ENCODE data around the gene S100A12.
"Not testable (repeated sequence)": the region's sequence is repeated elsewhere in the genome, so short reads cannot be mapped to it uniquely, and the experiment has no call there.

S100A12 gene

DNA sequence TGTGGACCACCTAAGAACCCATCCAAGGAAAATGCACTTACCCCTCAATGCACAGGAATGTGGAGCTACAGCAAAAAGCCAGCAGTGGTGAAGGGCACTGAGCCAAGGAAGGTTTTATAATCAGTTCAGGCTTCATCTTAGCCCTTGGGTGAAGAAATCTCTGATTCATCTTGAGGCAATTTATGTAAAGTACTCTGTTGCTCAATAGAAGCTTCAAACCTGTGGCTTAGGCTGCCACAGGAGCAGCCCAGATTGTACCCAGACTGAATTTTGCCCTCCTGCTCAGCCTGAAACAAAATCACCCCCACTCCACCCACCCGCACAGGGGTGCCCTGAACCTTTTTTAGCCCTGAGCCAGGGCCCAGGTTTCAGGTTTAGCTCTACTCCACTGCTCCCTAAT, at the start of gene S100A12:
S100A12 (minus strand) TSS at position 111 of the 400 bp plus-strand sequence. CDS start 1,029 bp downstream, outside the sequence.
- TF ChIP-seq, protein P1, sequence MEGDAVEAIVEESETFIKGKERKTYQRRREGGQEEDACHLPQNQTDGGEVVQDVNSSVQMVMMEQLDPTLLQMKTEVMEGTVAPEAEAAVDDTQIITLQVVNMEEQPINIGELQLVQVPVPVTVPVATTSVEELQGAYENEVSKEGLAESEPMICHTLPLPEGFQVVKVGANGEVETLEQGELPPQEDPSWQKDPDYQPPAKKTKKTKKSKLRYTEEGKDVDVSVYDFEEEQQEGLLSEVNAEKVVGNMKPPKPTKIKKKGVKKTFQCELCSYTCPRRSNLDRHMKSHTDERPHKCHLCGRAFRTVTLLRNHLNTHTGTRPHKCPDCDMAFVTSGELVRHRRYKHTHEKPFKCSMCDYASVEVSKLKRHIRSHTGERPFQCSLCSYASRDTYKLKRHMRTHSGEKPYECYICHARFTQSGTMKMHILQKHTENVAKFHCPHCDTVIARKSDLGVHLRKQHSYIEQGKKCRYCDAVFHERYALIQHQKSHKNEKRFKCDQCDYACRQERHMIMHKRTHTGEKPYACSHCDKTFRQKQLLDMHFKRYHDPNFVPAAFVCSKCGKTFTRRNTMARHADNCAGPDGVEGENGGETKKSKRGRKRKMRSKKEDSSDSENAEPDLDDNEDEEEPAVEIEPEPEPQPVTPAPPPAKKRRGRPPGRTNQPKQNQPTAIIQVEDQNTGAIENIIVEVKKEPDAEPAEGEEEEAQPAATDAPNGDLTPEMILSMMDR (conservative IDR thresholded peaks at IDR 0.05; ENCODE audit: control insufficient read depth, insufficient read depth, low read depth, low read length), result no peak
- DNase-seq (ENCODE audit: low read depth), result peak; percentile 89
- H3K4me3 ChIP-seq (ENCODE audit: control insufficient read depth, low read depth, low read length), result no peak within 1 kb of the TSS

DNA sequence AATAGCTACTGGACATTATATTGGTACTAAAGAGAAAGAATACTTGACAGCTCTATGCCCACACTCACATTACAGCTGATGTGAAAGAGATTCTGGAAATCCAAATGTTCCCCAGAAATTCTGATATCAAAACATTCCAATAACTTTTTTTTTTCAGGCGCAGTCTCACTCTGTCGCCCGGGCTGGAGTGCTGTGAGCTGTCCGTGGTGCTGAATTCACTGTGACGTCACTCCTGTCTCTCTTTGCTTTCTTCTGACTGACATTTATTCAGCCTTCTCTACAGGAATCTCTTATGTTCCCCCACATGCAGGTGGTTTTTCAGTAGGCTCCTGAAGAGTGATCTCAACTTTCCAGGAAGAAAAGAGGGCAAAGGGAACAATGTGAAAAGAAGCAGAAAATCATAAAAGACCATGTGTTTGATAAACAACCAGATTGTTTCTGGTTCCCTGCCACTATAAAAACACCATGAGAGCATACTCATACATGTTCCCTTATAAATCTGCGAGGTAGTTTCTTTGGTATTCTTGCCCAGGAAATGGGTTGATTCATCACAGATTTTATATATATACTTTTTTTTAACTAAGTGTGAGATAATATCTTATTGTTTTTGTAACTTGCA, 47.1 kb upstream of the S100A12 start:
- peak; percentile 61 for DNase-seq (ENCODE audit: low read depth)
- TF ChIP-seq, protein P1 (conservative IDR thresholded peaks at IDR 0.05; ENCODE audit: control insufficient read depth, insufficient read depth, low read depth, low read length), result no peak
- no peak overlapping the region for H3K4me3 ChIP-seq (ENCODE audit: control insufficient read depth, low read depth, low read length)

DNA sequence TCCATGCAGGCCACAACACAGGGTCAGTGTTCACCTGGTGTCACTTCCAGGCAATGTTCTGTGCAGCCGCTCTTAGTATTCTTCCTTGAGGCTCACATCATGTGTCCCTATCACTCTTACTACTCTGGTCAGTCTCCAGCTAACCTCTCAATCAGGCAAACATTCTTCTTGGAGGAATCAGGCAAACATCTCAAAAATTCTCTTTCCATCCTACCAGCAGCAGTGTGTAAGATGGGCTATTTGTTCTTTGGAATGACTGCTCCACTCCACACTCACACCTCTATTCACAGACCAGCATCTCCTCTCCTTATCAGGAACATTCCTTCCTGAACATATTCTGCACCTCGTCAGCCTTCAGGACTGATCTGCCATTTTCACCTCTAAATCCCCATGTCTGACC, 44.9 kb upstream of the S100A12 start:
- DNase-seq (ENCODE audit: low read depth), result no peak
- TF ChIP-seq, protein P1 (conservative IDR thresholded peaks at IDR 0.05; ENCODE audit: control insufficient read depth, insufficient read depth, low read depth, low read length), result no peak
- no peak overlapping the region for H3K4me3 ChIP-seq (ENCODE audit: control insufficient read depth, low read depth, low read length)

GRCh38 chr1:153419436-153419793, 44.0 kb upstream of the S100A12 start:
- DNase-seq (ENCODE audit: low read depth); H3K4me3 ChIP-seq (ENCODE audit: control insufficient read depth, low read depth, low read length): not testable (repeated sequence)

DNA sequence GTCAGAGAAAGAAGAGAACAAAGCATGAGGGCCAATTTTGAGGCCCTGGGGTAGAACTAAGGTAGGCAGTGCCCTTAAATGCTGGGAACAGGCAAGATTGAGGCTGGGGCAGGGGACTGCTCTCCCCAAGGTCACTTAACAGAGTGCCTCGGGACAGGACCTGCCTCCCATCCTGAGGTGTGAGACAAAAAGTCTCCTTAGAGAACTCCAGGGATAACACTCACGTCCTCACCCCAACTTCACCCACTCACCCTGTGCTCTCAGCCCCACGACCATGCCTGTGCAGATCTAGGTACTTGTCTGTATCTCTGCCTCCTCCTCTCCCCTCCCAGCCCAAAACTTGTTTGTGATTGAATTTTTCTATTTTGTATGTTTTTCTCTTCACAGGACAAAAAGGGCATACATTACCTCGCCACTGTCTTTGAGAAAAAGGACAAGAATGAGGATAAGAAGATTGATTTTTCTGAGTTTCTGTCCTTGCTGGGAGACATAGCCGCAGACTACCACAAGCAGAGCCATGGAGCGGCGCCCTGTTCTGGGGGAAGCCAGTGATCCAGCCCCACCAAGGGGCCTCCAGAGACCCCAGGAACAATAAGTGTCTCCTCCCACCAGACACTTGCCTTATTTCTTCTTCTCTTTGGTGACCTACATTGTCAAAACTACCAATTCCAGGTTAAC, 43.5 kb upstream of the S100A12 start:
- not testable (repeated sequence) for DNase-seq (ENCODE audit: low read depth); H3K4me3 ChIP-seq (ENCODE audit: control insufficient read depth, low read depth, low read length)

DNA sequence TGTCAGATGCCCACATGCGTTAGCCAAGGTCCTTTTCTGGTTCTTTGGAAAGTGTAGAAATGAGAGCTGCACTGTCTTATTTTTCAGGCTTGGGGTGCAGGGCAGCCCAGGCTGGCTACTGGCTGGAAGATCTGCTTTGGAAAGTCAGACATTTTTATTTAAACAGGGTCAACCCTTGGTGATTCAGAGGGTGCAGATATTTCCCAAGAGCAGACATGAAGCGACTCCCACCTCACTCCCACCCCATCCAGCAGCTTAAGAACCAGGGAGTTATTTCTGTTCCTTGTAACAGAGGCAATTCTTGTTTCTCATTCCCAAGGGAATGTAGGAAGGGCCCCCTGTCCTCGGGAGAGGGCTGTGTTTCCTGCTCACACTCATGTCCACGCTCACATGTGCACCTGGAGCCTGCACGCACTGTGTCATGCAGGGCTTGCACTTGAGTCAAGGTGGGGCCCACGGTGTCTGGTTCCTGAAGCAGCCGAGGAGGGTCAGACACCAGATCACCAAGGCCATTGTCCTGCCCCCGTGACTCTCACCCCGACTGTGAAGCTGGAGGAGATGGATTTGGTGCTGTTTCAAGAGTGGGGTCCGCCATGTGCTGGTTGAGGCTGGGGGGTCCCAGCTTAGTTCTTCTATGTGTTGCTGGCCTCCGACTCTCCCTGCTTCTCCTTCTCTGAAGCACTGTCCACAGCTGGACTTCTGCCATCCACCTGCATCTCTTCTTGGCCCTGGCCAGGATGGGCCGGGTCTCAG, 41.9 kb upstream of the S100A12 start:
- TF ChIP-seq, protein P1 (conservative IDR thresholded peaks at IDR 0.05; ENCODE audit: control insufficient read depth, insufficient read depth, low read depth, low read length), result no peak
- H3K4me3 ChIP-seq (ENCODE audit: control insufficient read depth, low read depth, low read length), result no peak overlapping the region
- no peak for DNase-seq (ENCODE audit: low read depth)

DNA sequence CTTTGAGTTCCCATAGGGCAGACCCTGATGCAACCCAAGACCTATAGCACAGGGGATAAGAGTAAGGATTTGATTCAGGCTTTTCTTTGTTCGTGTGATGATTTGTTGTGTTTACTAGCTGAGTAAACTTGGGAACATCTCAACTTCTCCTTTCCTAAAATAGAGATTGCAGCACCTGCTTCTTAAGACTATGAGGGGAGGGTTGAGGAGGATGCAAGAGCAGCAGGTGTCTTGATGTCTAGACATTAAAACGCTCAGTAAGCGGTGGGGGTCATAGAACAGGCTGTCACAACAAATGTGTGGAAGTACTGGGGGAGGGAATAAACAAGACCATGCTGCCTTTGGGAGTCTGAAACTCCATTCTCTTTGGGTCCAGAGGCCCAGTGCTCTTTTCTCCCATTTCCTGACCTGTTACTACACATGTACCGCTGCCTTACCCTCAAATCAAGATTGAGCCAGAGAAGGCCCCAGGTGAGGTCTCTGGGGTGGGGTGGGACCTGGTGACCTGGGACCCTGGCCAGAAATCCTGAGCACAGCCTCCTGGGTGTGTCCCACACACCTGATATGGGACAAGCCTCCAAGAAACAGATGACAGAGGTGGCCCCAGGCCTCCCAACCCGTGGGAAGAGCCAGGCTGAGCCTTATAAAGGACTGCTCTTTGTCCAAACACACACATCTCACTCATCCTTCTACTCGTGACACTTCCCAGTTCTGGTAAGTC, 40.6 kb upstream of the S100A12 start, which contains the start of gene S100A7A:
S100A7A (plus strand) TSS at position 671 of the 721 bp plus-strand sequence. CDS start 1,563 bp downstream, outside the sequence.
- TF ChIP-seq, protein P1 (conservative IDR thresholded peaks at IDR 0.05; ENCODE audit: control insufficient read depth, insufficient read depth, low read depth, low read length), result no peak
- H3K4me3 ChIP-seq (ENCODE audit: control insufficient read depth, low read depth, low read length), result no peak within 1 kb of the TSS
- DNase-seq (ENCODE audit: low read depth), result no peak

- H3K4me3 ChIP-seq (ENCODE audit: control insufficient read depth, low read depth, low read length); DNase-seq (ENCODE audit: low read depth): not testable (repeated sequence)
These were observed 38.5 kb upstream of the S100A12 start for GRCh38 chr1:153413961-153414360.

DNA sequence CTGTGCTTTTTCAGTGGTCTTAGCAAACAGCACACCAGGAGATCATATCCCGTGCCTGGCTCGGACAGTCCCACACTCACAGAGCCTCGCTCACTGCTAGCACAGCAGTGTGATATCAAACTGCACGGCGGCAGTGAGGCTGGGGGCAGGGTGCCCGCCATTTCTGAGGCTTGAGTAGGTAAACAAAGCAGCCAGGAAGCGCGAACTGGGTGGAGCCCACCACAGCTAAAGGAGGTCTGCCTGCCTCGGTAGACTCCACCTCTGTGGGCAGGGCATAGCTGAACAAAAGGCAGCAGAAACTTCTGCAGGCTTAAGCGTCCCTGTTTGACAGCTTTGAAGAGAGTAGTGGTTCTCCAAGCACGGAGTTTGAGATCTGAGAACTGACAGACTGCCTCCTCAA, 31.9 kb upstream of the S100A12 start:
- not testable (repeated sequence) for H3K4me3 ChIP-seq (ENCODE audit: control insufficient read depth, low read depth, low read length); DNase-seq (ENCODE audit: low read depth)

DNA sequence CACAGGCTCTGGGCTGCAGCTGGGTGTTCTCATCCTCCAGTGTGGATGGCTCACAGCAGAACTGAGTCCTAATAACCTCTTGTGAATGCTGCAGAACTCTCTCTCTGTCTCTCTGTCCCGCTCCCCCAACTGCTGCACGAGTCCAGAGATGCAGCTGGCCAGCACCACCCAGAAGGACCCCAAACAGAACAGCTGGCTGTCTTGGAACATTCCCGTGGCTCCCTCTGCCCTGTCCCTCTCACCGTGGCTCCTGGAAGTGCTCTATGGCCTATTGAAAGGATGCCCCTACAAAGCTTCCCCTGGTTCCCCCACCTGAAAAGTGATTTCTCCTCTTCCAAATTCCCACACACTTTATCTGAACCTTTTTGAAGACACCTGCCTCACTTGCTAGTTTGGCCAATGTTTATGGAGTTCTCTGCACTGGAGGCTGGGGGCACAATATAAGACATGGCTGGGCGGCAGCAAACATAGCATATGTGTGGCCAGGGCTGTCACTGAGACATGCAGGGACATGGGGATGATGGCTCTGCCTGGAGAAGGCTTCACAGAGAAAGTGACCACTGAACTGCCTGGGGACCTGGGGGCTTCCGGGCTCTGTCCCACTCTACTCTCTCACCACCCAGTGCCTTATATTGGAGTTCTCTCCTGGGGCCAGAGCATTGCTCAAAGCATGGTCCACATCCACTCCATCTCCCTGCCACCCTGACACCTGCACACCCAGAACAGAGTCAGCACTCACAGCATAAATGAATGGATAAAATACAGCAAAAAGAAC, 30.6 kb upstream of the S100A12 start:
- H3K4me3 ChIP-seq (ENCODE audit: control insufficient read depth, low read depth, low read length), result not testable (repeated sequence)

More for the DNA sequence above, 30.6 kb upstream of the S100A12 start:
- DNase-seq (ENCODE audit: low read depth), result not testable (repeated sequence)
